ENCODE results near the gene CEP120.
A peak's percentile ranks its signal among the peaks of the same experiment; 100 is the strongest.
"Not testable (repeated sequence)": the region's sequence is repeated elsewhere in the genome, so short reads cannot be mapped to it uniquely, and the experiment has no call there.

The CEP120 gene

DNA sequence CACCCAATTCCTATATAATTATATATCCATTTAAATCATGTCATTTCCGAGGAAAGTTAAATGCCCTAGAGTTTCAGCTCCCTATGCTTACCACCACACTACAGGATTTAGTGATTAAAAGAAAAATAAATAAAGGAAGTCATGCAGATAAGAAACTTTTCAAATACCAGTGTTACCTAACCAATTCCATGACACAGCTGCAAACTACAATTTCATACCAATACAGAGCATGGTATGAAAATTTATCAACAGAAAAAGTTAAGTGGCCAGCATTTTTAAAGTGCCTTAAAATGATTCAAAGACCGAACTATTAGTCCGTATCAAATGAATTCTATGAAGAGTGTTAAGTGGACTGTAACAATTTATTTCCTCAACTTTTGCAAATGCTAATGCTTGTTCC, 35.9 kb downstream of the CEP120 start:
- DNase-seq (ENCODE audit: low spot score), result no peak

DNA sequence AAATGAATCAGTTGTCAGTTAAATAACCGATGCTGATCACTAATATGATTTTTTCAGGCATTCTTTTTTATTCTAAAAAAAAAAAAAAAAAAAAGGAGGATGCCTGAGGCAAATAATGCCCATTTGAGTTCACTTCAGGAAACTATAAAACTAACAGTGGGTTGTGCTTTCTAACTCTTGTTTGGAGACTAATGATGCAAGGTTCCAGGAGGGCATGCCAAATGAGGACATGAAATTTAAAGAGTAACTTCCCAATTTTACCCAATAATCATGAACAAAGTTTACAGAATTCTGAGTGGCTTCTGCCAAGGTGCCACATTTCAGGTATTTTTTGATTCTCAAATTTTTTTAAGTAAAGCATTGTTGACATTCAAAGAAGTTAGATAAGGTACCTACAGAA, 41.0 kb downstream of the CEP120 start:
- no peak for DNase-seq (ENCODE audit: low spot score)

DNA sequence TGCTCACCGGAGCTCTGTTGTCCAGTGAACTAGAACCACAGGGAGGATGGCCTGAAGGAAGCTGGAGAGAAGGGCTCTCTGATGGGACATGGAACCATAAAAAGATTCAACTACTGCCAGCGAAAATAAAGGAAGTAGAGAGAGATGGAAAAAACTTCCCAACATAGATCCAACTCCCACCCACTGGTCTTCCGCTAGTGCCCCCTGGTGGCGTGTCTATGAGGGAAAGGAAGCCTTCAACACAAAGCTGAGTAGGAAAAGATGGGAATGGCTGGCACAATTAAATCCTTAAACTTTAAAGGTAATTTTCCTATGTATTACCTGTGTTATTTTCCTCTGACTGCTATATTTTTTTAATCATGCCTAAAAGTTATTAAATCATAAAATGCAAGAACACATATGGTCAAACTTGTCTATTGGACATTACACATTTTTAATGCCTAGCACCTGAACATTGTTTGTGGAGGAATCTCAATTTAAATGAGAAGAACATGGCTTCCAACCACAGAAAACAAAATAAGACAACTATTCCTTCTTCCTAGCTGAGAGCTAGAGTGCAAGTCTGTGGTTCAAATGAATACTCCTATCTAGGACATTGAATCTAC, 51.5 kb downstream of the CEP120 start:
- DNase-seq (ENCODE audit: low spot score), result peak; percentile 3

DNA sequence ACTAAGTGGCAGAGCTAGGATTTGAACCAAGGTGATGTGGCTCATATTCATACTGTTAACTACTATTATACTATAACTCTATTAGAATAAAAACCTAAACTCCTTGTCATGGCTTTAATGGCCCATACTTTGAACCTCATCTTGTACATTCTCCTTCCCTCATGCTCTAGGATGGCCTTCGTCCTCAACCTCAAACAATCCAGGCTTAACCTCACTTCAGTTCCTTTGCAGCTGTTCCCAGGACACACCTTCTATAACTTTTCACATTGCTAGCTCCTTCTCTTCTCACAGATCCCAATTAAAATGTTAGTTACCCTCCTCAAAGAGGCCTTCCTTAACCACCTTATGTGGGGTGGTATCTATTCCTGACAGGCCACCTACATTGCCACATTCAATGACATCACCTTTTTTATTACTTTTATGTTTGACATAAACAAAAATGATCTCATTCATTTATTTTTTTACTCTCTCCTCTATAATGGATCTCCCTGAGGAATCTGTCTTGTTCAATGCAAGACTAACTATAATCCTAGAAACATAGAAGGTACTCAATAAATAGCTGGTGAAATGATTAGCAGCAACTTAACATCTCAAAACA, 53.7 kb downstream of the CEP120 start:
- no peak for DNase-seq (ENCODE audit: low spot score)

DNA sequence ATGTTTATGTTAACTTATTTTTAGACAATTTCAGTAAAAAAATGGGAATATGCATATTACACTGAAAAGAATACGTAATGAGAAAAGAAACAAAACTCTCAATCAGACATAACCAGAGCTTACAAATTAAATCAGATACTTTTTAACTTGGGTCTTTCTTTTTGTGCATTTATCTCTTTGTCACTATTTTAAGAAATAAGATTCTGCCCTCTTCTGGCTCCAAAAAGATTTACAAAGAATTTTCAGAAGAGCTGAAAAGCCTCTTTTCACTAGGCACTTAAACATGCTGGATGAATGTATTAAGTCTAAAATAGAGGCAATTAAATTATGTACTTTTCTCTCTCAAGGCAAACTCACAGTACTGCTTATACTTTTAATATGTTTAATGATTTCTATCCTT, 55.5 kb downstream of the CEP120 start:
- DNase-seq (ENCODE audit: low spot score), result no peak

DNA sequence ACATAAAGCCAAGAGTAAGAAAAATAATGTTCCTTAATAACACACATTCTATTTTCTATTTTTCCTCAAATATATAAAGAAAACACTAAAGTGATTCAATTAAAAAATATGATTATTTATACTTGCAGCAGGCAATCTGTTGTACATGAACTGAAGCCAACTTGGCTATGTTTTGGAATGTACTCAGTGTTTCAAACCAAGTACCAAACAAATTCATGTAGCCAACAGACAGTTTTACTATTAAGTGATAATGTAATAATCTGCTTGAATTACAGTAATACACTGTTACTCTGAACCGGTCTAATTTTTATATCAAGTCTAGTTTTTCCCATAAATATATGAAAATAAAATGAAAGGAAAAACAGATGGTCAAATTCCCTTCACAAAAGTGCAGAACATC, 58.0 kb downstream of the CEP120 start:
- no peak for DNase-seq (ENCODE audit: low spot score)

DNA sequence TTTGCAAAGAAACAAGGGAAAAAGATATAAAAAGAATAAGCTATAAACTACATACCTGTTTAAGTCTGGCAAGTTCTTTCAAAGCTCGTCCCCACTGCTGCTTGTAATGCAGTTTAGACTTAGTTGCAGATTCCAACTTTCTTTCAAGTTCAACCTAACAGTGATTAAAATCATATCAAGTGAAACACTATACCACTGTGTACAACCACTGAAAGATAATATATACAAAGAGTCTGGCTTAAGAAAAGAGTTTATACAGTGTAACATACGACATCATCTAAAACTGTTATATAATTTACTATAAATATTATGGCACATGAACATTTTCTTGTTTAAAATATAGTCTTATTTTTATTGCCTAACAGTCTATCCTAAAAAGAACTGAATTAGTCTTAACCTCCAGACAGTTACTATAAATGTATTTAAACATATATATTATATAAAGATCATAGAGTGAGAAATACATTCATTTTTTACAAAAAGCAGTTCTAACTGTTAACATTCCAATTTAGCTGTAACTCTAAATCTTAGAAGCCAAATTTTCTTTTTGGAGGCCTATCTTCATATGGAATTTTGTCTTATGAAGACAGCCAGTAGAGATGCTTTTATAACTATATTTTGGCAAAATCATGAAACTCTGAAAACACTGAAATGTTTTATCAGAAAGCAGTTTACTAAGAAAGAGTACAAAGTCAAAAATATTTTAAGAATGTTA, 58.6 kb downstream of the CEP120 start:
- DNase-seq (ENCODE audit: low spot score), result no peak

DNA sequence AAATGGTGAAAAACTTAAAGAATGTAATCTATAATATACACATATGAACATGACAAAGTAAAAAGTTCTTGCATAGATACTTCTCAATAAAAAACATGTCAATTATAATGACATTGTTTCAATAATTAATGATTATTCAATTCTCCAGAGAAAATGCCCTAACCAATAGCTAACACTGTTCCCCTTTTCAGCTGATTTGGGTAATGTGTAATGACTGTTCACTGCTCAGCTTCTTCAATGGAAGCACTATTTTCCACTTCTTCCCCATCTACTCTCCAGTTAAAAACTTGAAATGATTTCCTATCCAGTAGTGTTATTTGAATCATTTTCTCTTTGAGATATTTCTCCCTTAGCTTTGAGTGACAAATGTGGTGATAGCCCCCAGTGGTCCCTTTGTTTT, 62.3 kb downstream of the CEP120 start:
- no peak for DNase-seq (ENCODE audit: low spot score)

DNA sequence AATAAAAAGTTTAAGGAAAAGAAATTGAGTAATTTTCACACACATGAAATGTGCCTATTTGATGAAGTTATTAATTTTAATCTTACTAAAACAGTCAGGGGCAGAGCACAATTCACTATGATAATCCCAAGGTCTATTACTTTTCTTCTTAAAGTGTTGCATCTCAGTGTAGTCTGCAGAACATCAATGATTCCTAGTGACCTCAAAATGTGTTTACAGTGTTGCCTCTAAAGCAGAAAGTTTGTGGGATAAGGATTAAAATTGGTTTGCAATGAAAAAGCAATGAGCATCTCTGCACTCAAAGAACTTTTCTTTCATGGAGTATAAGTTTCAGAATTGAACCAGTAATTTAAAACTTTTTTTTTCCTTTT, 63.0 kb downstream of the CEP120 start:
- no peak for DNase-seq (ENCODE audit: low spot score)

DNA sequence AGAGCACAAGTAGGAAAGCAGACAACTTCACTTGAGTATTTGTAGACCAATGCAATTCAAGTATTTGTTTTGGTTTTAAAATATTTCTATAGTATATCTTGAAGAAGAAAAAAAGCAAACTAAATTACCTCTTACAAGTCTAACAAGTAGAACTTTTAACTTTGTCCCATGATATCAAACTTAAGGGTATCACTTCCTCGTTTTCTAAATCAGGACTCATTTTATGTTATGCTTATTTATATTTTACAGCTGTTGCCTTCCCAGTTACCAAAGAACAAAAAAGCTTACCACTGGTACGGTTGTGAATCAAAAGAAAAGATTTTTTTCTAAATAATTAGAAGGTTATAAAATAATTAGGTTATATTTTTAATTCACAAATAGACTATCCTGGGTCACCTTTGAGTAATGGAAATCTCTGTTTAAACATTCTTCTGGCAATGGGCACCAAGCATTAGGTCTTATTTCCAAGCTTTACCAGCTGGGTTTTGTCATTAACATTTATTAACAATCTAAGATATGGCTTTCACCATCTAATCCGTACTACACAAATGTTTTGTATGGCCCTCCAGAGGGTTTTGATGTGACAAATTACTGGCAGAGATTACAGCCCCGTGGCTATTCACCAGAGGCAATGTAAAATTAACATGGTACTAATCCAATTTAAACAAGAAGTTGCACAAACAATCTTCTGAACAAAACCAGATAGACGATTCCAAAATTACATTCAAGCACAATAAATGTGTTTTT, 63.6 kb downstream of the CEP120 start:
- no peak for DNase-seq (ENCODE audit: low spot score)

DNA sequence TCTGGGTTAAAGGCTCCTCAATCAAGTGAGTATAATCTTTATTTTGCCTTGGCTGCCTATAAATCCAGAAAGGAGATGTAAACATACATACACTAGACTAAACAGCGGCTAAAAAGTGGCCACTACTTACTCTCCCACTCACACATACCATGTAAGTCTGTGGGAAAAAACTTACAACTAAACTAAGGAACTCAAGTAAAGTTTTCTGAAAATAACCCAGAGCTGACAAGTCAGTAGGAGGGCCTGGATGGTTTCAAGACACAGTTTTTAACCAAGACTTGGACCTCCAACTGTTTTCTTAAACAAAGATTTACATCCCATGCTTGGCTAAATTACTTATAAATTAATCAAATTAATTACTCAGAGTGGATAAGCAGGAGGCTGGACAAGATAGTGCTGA, 64.5 kb downstream of the CEP120 start:
- no peak for DNase-seq (ENCODE audit: low spot score)

DNA sequence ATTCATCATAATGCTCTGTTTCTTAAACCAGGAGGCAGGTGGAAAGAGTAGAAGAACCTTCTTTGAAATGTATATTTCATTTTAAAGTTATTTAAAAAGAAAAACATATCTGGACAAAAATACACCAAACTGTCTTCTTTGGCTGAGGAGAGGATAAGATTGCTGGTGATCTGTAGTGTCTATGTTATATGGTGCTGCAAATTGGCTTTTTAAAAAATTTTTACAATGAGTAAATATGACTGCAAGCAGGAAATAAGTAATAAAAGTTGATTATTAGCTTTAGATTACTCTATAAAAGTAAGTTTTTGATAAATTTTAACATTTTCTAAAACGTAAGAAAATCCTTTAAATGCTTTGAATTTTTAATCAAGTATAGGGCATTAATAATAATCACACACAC, 64.9 kb downstream of the CEP120 start:
- no peak for DNase-seq (ENCODE audit: low spot score)

DNA sequence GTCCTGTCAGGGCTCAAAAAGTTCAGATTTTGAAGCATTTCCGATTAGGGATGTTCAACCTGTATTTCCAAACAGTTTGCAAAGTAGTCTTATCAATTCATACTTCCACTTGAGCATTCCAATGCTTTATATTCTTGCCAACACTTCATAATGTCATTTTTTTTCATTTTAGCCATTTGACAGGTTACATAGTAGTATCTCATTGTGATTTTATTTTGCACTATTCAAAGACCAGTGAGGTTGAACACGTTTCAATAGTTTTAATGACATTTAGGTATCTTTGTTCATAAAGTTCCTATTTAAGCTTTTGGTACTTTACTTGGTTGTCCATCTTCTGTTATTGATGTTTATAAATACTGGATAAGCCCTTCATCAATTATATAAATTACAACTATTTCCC, 71.4 kb downstream of the CEP120 start:
- no peak for DNase-seq (ENCODE audit: low spot score)

DNA sequence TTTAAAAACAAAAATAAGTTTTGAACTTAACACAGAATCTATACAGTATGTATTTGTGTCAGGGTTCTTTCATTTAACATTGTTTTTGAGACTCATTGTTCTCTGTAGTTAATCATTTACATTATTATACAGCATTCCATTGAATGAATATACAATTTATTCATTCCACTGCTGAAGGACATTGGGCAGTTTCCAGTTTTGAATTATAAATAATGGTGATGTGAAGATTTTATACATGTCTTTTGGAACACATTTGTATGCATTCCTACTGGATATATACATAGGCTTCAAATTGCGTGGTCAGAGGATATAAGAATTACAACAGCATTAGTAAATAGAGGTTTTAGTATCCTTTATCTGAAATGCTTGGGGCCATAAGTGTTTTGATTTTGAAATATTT, 72.0 kb downstream of the CEP120 start:
- no peak for DNase-seq (ENCODE audit: low spot score)

DNA sequence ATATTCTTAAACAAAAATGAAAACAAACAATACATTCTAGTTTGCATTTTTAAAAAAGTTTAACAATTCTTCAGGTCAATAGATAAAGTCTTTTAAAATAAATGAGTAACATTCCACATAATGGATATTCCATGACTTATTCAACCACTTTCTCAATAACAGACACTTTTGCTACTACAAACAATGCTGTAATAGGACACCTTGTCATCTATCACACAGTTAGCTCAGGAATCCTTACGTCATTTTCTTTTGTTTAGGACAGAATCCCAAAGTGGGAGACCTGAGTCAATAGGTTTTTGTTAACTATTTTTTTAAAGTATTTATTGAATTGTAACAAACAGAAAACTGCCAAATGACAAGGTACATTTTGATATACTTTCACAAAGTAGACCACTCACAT, 72.5 kb downstream of the CEP120 start:
- no peak for DNase-seq (ENCODE audit: low spot score)

DNA sequence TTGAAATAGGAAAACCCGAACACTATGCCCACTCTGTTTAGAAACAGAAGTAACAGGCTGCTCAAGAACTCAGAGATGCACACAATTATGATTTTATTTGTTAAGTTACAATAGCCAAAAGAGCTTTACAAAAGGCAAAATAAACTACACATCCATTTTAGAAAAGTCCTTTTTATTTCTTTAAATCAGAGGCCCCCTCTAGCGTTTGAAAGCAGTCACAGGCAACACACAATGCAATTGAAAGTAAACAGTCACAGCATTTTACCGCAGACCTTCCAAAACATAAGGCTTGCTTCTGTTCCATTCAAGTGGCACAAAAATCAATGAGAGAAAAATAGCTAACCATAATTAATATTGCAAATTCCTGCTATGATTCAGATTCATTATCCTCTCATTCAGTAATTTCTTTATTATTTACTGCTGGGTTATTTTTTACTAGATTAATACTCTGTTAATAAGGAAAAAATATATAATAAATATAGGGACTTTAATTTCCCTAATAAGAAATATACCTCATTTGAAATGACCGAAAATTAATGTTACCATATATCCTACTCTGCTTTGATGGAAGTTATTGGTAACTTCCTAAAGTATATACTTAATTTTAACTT, 78.3 kb downstream of the CEP120 start:
- no peak for DNase-seq (ENCODE audit: low spot score)

DNA sequence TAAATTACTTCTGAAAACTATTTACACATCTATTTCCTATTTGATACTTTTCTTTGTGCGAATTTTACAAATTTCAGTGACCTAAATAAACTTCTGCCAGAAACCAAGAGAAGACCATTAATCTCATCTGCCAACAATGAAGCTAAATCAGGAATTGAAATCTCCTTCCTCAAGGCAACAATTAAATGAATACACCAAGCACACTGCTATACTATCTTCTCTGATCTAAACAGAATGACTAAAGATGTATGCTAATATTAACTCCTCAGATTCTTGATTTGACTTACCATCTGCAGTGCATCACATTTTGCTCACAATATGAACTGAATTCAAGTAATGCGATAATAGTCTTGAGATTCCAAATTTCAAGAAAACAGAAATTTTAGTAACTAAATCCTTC, 82.3 kb downstream of the CEP120 start:
- no peak for DNase-seq (ENCODE audit: low spot score)

DNA sequence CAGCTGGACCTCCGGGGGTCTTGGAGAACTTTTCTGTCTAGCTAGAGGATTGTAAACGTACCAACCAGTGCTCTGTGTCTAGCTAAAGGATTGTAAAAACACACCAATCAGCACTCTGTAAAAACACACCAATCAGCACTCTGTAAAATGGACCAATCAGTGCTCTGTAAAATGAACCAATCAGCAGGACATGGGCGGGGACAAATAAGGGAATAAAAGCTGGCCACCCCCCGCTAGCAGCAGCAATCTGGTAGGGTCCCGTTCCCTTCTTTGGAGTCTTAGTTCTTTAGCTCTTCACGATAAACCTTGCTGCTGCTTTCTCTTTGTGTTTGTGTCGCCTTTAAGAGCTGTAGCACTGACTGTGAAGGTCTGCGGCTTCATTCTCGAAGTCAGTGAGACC, 114.8 kb downstream of the CEP120 start:
- DNase-seq (ENCODE audit: low spot score), result not testable (repeated sequence)

DNA sequence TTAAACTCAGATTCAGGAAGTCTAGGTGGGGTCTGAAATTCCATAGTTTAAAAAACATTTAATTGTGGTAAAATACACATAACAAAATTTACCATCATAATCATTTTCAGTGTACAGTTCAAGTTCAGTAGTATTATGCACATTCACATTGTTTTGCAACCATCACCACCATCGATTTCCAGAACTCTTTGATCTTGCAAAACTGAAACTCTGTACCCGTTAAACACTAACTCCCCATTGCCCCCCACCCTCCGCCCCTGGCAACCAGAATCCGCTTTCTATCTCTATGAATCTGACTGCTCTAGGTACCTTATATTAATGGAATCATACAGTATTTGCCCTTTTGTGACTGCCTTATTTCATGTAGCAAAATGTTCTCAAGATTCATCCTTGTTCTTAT, 117.5 kb downstream of the CEP120 start:
- DNase-seq (ENCODE audit: low spot score), result no peak

DNA sequence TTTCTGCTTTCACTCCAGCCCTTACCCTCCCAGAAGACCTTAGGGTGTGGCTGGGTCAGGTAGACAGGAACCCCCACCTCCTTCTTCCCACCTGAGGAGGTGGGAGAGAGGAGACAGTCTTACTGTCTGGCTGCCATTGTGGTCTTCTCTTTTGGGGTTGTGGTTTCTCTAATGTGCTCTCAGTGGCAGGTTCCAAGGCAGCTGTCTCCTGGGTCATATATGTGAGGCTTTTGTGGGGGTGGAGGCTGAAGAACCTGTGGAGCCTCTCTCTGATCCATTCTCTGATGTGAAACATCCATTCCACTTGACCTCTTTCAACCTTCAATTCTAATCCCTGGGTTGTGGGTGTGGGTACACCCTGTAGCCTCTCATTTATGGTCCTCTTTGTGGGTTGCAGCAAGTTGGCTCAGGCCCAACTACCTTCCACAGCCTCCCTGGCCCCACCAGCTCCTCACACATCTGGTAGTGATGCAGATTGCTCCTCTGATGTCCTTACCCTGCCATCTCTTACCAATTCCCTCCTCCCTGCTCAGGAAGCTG, 118.4 kb downstream of the CEP120 start:
- no peak for DNase-seq (ENCODE audit: low spot score)

DNA sequence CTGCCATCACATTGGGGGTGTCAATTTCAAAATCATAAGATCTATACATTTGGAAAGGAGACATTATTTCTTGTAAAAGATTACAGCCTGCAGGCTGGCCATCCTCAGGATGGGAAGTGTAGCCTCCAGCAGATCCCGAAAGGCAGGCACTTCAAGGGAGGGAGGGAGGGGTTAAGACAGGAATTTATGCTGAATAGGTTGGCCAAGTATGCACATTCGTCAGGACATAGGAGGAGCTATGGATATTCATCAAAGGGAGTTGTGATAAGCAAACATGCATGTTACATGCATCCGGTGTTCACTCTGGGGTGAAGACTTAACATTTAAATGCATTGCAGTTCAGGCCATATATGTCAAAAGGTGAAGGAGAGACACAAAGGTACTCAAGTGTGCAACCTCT, 119.4 kb downstream of the CEP120 start:
- DNase-seq (ENCODE audit: low spot score), result no peak

DNA sequence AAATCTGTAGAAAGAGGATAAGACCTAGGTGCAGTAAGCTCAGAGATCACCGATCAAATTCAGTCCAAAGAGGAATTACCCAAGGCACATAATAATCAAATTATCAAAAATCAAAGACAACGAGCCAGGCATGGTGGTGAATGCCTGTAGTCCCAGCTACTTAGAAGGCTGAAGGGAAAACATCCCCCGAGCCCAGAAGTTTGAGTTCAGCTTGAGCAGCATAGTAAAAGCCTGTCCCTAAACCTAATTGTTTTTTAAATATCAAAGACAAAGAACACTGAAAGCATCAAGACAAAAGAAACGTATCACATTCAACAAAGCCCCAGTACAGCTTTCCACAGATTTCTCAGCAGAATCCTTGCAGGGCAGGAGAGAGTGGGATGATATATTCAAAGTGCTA, 122.9 kb downstream of the CEP120 start:
- no peak for DNase-seq (ENCODE audit: low spot score)

All from CD4-positive, alpha-beta T cell treated with Interleukin-6 at 100 ng/mL for 8 hours (primary cell).